GM10248 (cell line): ENCODE measurements around the gene TPRA1.

Source experiments
- CTCF ChIA-PET: fragments of 300-600 bp; sonication (Branson Sonifier 250); formaldehyde crosslinking; extraction: SDS; loops from one replicate; lab custom pipeline; 2021; ENCODE audit warnings: antibody characterized with exemption; lab: Yijun Ruan, JAX
- POLR2A ChIA-PET: fragments of 350-650 bp; sonication (Branson Sonifier 250); formaldehyde crosslinking; extraction: SDS; loops from one replicate; lab custom pipeline; 2020; ENCODE audit warnings: antibody characterized with exemption; lab: Yijun Ruan, JAX
- DNase-seq: peaks from one replicate; pipeline ENCODE4 v3.0.0; 2012; ENCODE audit errors: extremely low spot score
- TF ChIP-seq, protein P1 (sequence below): IDR thresholded peaks from 2 replicates; pipeline ENCODE4 v1.5.1; 2012; ENCODE audit warnings: mild to moderate bottlenecking, low read depth; ENCODE audit errors: extremely low read depth, missing control alignments, control extremely low read depth

Gene TPRA1

DNA sequence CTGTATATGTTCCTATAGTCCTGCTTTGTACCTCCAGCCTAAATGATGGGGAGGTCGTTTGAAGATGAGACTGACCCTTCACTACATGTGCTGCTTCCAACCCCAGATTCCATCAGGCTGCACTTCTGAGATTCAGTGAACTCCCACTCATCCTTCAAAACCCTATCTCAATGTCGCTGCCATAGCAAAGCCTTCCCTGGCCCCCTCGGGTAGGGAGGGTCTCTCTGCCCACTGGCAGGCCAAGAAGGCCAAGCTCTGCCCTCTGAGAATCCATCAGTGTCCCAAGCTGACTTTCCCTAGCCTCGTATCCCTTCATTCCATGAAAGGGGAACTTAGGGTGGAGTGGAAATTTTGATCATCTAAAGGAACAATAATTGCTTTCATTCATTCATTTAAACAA lies 35.4 kb downstream of the TPRA1 start:
- TF ChIP-seq, protein P1, sequence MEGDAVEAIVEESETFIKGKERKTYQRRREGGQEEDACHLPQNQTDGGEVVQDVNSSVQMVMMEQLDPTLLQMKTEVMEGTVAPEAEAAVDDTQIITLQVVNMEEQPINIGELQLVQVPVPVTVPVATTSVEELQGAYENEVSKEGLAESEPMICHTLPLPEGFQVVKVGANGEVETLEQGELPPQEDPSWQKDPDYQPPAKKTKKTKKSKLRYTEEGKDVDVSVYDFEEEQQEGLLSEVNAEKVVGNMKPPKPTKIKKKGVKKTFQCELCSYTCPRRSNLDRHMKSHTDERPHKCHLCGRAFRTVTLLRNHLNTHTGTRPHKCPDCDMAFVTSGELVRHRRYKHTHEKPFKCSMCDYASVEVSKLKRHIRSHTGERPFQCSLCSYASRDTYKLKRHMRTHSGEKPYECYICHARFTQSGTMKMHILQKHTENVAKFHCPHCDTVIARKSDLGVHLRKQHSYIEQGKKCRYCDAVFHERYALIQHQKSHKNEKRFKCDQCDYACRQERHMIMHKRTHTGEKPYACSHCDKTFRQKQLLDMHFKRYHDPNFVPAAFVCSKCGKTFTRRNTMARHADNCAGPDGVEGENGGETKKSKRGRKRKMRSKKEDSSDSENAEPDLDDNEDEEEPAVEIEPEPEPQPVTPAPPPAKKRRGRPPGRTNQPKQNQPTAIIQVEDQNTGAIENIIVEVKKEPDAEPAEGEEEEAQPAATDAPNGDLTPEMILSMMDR = no peak
- no peak for DNase-seq
- CTCF ChIA-PET = interaction anchor here (1.1 to 1.6 kb wide), 2 partner anchors 9 to 11 kb away, joined by 3 to 4 read pairs; no protein-coding TSS in a partner anchor
- POLR2A ChIA-PET = no interaction called here

DNA sequence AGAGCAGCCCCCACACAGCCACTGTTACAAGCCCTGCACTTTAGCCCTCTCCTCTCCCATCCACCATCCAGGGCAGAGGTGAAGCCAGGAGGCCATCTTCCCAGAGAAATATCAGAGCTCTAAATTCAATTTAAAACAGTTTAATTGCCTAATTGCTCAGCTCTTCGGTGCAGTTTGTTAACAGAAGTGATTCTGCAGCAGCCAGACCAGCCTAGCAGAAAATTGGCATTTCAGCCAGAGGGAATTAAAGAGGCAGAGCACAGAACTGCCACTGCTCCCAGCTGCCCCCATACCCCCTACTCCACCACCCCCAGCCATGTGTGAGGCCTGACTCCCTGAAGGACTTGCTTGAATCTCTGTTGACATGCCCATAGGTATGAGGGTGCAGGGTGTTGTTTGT lies 38.5 kb downstream of the TPRA1 start:
- DNase-seq = no peak
- TF ChIP-seq, protein P1 = no peak
- CTCF ChIA-PET = no interaction called here
- POLR2A ChIA-PET = no interaction called here

DNA sequence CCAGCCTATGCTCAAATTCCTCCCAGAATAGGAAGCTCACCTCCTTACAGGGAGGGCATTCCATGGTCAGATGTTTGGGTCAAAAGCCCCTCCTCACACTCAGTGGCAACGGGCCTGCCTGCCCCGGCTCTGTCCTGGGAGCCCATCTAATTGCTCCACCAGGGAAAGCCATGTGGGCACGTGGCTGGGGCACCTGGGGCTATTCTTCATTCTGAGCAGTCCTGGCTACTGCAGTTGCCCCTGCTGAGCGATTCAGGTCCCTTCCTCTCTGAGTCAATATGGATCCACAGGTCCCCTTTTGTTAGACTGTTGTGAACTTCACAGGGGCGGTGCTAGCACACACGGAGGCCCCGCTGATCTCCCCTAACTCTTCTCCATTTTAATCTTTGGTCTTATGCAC lies 39.4 kb downstream of the TPRA1 start:
- no peak for DNase-seq
- CTCF ChIA-PET = no interaction called here
- POLR2A ChIA-PET = no interaction called here
- TF ChIP-seq, protein P1 = no peak

DNA sequence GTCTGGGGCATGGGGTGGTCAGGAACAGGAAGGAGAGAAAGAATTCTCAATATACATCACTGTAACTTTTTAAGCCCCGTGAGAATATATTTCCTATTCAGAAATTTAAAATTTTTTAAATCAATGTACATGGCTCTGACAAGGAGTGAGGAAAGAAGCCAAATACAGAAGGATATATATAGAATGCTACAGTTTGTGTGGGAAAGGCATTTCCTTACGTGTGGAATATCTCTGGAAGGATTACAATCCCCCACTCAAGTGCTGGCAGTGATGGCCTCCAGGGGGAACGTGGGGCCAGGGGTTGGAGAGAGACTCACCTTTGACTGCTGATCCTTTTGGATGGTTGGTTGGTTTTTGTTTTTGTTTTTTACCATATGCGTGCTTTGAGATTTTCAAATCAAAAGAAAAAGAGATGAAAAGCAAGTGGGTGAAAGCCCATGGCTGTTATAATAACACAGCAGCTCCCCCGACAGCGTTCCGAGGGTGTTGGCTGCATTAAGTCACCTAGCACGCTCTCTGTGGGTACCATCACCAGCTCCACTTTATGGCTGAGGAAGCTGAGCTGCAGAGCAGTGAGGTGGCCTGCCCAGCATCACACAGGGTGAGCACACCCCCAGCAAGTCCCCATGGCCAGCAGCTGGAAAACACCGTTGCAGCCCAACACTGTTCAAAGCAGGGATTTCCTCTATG lies 39.9 kb downstream of the TPRA1 start:
- no peak for DNase-seq
- TF ChIP-seq, protein P1 = no peak
- CTCF ChIA-PET = interaction anchor here (1.0 kb wide), 1 partner anchor 871 kb away, joined by 3 read pairs; no protein-coding TSS in a partner anchor
- POLR2A ChIA-PET = no interaction called here

DNA sequence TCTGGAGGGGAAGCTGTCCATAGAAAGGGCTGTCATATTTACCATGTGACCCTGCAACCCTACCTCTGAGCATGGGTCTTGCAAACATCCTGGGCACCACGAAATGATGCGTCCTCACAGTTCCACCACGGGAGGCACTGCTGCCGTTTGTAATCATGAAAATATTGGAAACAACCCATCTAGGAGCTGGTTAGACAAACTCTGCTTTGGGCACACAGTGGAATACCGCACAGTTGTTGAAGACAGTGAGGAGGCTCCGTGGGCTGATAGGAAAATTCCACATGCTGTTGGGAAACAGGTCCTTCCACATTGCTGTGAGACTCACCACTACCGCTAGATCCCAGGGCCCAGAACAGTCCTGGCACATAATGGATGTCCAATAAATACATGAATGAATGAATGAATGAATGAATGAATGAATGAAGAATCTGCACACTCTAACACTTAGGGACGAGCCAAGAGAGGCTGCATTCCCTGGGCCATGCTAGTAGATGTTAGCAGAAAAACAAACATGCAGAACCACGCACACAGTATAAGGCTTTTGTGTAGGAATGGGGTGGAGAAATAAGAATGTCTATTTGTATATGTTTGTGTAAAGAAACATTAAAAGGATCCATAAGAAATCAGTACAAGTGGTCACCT lies 40.6 kb downstream of the TPRA1 start:
- ChIA-PET CTCF (interaction anchor here (1.0 to 6.3 kb wide), 3 partner anchors 798 to 1028 kb away, joined by 3 to 42 read pairs (median 24); no protein-coding TSS in a partner anchor), POLR2A (no interaction called here)
- DNase-seq = no peak
- TF ChIP-seq, protein P1 = no peak

DNA sequence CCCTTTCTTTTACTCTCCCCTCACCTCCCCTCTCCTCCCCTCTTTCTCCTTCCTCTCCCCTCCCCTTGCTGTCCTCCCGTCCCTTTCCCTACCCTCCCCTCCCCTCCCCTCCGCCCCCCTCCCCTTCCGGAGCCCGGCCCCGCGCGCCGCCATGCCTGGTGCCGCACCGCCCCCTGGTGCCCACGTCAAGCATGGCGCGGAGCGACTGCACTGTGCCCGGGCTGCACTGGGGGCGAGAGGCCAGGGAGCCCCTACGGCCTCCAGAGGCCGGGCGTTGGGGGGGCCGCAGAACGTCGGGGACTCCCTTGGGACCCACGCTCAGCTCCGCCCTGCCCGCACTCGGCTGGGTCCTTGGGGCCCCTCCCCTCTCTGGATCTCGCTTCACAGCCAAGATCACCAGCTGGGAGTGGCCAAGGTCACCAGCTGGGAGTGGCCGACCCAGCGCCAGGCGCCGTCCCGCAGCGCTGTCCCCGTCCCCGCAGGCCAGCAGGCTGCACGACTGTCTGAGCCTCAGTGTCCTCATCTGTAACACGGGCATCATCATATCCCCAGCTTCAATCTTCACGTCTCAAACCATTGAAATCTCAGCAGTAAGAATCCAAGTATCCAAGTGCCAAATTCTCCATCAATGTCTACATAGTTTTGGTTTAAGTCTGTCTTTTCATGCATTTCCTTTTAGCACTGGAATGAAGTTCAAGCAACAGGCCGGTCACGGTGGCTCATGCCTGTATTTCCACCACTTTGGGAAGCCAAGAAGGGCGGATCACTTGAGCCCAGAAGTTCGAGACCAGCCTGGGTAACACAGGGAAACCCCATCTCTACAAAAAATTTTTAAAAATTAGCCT lies 42.5 kb downstream of the TPRA1 start:
- peak; percentile 85 for DNase-seq
- TF ChIP-seq, protein P1 = peak; percentile 81
- CTCF ChIA-PET = interaction anchor here (0.6 to 6.3 kb wide), 41 partner anchors 9 to 1082 kb away, joined by 3 to 42 read pairs (median 3); partner anchors contain the start of gene ZXDC
- POLR2A ChIA-PET = no interaction called here
